GM06990 (cell line): ENCODE measurements around the gene C13orf46.

Experiments used
- DNase-seq: peaks from one replicate; pipeline ENCODE4 v3.0.0-alpha.2; 2011; ENCODE audit not compliant: insufficient read length; ENCODE audit errors: extremely low read depth
- H3K27me3 ChIP-seq: replicated peaks from 2 replicates; pipeline ENCODE4 v1.6.0; 2011; ENCODE audit warnings: low read length; ENCODE audit not compliant: control insufficient read depth, insufficient read depth
- H3K36me3 ChIP-seq: 2 replicates; pipeline ENCODE4 v1.5.1; 2011; ENCODE audit warnings: low read length; ENCODE audit not compliant: control insufficient read depth, insufficient read depth
- H3K4me3 ChIP-seq: replicated peaks from 2 replicates; pipeline ENCODE4 v1.5.1; 2011; ENCODE audit warnings: low read depth, mild to moderate bottlenecking, control low read depth, low read length
- TF ChIP-seq, protein P1 (sequence below): IDR thresholded peaks from 2 replicates; pipeline ENCODE4 v1.5.1; 2011; ENCODE audit warnings: low read length, control low read depth, mild to moderate bottlenecking, inconsistent platforms; ENCODE audit not compliant: insufficient read depth, poor library complexity, severe bottlenecking

C13orf46 gene

DNA sequence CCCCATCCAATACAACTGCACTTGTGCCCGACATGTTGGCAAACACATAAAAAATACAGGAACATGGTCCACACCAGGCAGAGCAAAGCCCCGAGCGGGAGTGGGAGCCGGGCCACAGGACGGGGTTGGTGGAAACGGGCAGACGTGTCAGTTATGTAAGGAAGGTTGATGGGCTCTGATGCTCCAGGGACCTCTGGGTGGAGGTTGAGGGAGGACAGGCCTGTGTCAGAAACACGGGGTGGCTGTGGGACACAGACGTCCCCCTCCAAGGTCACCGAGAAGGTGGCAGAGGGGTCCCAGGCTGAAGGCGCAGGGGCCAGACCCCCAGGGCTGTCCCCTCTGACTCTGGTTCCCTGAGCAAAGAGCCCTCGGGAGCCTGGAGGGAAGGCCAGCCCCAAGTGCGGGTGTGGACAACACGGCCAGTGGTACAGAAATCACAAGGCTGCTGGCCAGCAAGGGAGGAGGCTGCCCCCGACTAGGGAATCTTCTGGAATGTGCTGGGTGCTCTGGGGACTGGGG lies 31.4 kb upstream of the C13orf46 start:
- TF ChIP-seq, protein P1, sequence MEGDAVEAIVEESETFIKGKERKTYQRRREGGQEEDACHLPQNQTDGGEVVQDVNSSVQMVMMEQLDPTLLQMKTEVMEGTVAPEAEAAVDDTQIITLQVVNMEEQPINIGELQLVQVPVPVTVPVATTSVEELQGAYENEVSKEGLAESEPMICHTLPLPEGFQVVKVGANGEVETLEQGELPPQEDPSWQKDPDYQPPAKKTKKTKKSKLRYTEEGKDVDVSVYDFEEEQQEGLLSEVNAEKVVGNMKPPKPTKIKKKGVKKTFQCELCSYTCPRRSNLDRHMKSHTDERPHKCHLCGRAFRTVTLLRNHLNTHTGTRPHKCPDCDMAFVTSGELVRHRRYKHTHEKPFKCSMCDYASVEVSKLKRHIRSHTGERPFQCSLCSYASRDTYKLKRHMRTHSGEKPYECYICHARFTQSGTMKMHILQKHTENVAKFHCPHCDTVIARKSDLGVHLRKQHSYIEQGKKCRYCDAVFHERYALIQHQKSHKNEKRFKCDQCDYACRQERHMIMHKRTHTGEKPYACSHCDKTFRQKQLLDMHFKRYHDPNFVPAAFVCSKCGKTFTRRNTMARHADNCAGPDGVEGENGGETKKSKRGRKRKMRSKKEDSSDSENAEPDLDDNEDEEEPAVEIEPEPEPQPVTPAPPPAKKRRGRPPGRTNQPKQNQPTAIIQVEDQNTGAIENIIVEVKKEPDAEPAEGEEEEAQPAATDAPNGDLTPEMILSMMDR = no peak
- Histone ChIP-seq H3K4me3 (no peak overlapping the region), H3K27me3 (no peaks in the 10 kb centered on the region), H3K36me3 (peaks cover 17% of the 10 kb centered on the region)
- no peak for DNase-seq

DNA sequence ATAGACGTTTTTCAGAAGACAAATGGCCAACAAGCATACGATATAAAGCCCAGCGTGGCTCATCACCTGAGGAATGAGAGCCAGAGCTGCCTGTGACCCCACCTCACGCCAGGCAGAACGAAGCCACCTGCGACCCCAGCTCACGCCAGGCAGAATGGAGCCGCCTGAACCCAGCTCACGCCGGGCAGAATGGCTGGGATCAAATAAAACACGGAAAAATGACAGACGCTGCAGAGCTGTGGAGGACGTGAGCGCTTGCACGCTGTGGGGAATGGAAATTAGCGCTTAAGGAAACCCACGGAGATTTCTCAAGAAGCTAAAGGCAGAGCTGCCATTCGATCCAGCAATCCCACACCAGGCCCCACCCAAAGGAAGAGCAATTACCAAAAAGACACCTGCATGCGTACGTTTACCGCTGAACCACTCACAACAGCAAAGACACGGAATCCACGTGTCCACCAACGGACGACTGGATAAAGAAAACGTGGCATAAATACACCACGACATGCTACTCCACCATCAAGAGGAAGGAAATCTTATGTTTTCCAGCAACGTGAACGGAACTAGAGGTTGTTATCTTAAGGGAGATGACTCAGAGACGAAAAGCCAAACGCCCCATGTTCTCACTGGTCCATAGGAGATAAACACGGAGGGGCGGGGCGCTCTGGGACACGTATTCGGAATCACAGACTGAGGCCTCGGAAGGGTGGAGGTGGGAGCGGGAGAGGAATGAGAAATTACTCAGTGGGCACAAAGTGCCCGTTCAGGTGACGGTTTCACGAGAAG lies 30.7 kb upstream of the C13orf46 start:
- DNase-seq = no peak
- H3K36me3 ChIP-seq = peaks cover 11% of the 10 kb centered on the region
- no peak overlapping the region for H3K4me3 ChIP-seq
- H3K27me3 ChIP-seq = no peaks in the 10 kb centered on the region
- TF ChIP-seq, protein P1 = no peak

DNA sequence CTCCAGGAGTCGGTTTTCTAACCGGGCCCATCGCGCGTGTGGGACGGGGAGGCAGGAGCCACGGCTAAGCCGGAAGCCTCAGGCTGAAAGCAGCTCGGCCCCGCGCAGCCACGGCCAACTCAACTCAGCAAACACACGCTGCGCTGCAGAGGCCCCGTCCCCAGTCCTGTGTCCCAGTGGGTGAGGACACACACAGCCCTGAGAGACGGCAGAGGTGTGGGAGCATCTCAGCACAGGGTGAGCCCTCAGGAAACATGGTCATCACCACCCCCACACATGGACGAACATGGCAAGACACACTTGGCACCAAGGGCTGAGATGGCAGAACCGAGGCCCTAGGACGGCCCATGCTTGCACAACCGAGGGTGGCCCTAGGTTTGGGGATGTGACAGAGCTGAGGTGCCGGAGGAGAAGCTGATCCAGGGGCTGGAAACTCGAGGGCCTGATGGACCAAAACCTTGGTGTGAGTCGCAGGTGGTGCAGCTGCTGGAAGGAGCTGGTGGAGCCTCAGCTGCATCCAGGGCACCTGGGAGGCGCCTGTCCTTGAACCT lies 29.0 kb upstream of the C13orf46 start:
- no peak for DNase-seq
- no peaks in the 10 kb centered on the region for H3K27me3 ChIP-seq
- TF ChIP-seq, protein P1 = no peak
- H3K36me3 ChIP-seq = peaks cover 11% of the 10 kb centered on the region
- no peak overlapping the region for H3K4me3 ChIP-seq

DNA sequence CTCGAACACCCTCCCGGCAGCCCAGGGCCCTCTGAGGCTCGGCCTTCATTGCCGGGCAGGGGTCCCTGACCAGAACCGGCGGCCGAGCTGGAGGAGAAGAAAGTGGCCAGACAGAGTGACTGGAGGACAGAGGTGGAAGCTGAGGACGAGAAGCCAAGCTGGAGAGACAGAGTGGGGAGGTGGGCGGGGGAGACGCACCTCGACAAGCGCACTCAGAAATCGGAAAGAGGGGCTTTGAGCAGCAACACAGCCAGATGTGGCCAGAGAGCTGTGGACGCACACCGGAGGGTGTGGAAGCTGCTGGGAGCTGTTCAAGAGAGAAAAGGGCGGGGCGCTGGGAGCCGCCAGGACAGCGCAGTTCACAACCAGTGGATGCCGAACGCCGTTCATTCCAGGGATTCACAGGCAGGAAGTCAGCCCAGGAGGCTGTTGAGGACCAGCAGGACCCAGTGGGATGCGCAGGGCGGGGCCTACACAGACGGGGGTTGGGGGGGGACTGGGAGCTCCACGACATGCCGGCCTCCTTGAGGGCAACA lies 28.2 kb upstream of the C13orf46 start:
- no peaks in the 10 kb centered on the region for H3K27me3 ChIP-seq
- H3K4me3 ChIP-seq = no peak overlapping the region
- TF ChIP-seq, protein P1 = no peak
- no peak for DNase-seq
- H3K36me3 ChIP-seq = peaks cover 11% of the 10 kb centered on the region

DNA sequence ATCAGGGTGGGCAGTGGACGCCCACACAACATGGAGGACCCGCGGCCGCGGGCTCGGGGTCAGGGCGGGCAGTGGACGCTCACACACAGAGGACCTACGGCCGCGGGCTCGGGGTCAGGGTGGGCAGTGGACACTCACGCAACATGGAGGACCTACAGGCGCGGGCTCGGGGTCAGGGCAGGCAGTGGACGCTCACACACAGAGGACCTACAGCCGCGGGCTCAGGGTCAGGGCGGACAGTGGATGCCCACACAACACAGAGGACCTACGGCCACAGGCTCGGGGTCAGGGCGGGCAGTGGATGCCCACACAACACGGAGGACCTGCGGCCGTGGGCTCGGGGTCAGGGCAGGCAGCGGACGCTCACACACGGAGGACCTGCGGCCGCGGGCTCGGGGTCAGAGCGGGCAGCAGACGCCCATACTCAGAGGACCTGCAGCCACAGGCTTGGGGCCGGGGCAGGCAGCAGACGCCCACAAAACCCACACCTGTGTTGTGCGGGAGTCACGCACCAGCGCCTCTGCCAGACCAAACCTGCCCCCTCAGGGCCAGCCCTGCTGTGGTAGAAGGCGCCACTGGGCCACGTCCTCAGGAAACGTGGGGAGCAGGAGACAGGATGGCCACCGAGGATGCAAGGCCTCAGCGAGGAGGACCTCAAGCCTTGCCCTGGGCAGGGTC lies 27.6 kb upstream of the C13orf46 start:
- H3K27me3 ChIP-seq = no peaks in the 10 kb centered on the region
- no peak overlapping the region for H3K4me3 ChIP-seq
- peaks cover 16% of the 10 kb centered on the region for H3K36me3 ChIP-seq
- TF ChIP-seq, protein P1 = no peak
- no peak for DNase-seq
